Muscle of leg (tissue), 11 donors: ENCODE results near the gene IL1RAPL2. TPM values are rescaled to one million over a fixed set of nuclear protein-coding genes. Genes with fewer than 3 reads are reported as not detected.
"Not testable (repeated sequence)": the region's sequence is repeated elsewhere in the genome, so short reads cannot be mapped to it uniquely, and the experiment has no call there.

ENCODE experiments used
- DNase-seq: peaks from one replicate; pipeline ENCODE4 v3.0.0; 2013
- H3K27ac ChIP-seq: one replicate; pipeline ENCODE4 v1.5.1; 2013; ENCODE audit warnings: mild to moderate bottlenecking, low read length, control low read depth
- H3K27me3 ChIP-seq: one replicate; pipeline ENCODE4 v1.6.1; 2013; ENCODE audit warnings: low read length; ENCODE audit not compliant: control insufficient read depth, insufficient read depth
- H3K36me3 ChIP-seq: one replicate; pipeline ENCODE4 v1.6.1; 2013; ENCODE audit warnings: low read length; ENCODE audit not compliant: control insufficient read depth, insufficient read depth
- H3K4me1 ChIP-seq: one replicate; pipeline ENCODE4 v1.6.1; 2013; ENCODE audit warnings: low read length; ENCODE audit not compliant: control insufficient read depth, insufficient read depth
- H3K4me3 ChIP-seq: one replicate; pipeline ENCODE4 v1.5.1; 2013; ENCODE audit warnings: low read length, control low read depth
- H3K9me3 ChIP-seq: replicated peaks from 2 replicates; pipeline ENCODE4 v1.6.1; 2013; ENCODE audit warnings: low read depth, low read length; ENCODE audit not compliant: control insufficient read depth
- WGBS: methylation state at CpG from one replicate; pipeline ENCODE4 v1.1.5; 2013; ENCODE audit warnings: missing lambda C conversion rate; ENCODE audit not compliant: insufficient coverage; 5-methylcytosine and 5-hydroxymethylcytosine counted together
- polyA plus RNA-seq, 8 donors: library from polyadenylated mRNA; unstranded; fragments of 120-200 nt; gene quantifications; one replicate each; pipeline versions ENCODE4 v1.2.1 to v1.2.3, GENCODE V29; 2013; ENCODE audit warnings: inconsistent platforms in 1 of 8, low replicate concordance in 1 of 8; ENCODE audit not compliant: insufficient read length in 8 of 8, insufficient read depth in 1 of 8
- total RNA-seq: library from RNA; stranded (reverse); fragments of 120-200 nt; gene quantifications from one replicate; pipeline ENCODE4 v1.2.4, GENCODE V29; 2013

Gene IL1RAPL2
- total and polyA plus RNA-seq, 9 donors = 1.7 to 3.9 (median 3.0) TPM

DNA sequence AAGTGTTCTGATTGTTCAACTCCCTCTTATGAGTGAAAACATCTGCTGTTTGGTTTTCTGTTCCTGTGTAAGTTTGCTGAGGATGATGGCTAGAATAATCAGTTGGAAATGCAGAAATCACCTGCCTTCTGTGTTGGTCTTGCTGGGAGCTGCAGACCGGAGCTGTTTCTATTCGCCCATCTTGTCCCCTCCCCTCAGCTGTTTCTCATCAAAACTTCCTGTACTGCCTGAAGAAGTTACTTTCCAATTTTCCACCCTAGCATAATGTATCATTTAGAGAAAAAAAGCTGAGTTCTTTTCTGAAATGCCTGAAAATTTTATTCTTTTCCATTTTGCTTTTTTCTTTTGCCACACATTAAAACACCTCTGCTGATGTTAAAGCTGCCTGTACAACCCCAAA, 486.9 kb downstream of the IL1RAPL2 start:
- no peaks in the 10 kb centered on the region for H3K36me3 ChIP-seq
- H3K27ac ChIP-seq = no peak overlapping the region
- no CpG with 5 or more reads among the region's 2 CpGs for WGBS
- no peak overlapping the region for H3K4me3 ChIP-seq
- H3K27me3 ChIP-seq = peaks cover 2% of the 10 kb centered on the region
- no peaks in the 10 kb centered on the region for H3K9me3 ChIP-seq
- H3K4me1 ChIP-seq = no peaks in the 10 kb centered on the region
- DNase-seq = peak; percentile 82

DNA sequence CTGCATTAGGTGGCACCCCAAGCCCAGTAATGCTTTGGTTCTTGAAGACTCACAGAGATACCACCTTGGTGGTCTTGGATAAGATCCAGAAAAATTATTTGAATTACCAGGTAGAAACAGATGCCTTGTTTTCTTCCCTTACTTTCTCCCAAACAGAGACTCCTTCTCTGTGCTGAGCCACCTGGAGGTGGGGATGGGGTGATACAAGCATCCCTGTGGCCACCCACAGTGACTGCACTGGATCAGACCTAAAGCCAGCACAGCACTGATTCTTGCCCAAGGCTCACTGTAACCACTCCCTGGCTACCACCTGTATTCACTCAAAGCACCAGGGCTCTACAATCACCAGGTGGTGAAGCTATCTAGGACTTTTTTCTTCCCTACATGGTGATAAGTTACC, 497.7 kb downstream of the IL1RAPL2 start:
- Histone ChIP-seq H3K4me1 (no peaks in the 10 kb centered on the region), H3K9me3 (no peaks in the 10 kb centered on the region), H3K27me3 (peaks cover 2% of the 10 kb centered on the region), H3K4me3 (no peak overlapping the region), H3K36me3 (no peaks in the 10 kb centered on the region), H3K27ac (no peak overlapping the region)
- DNase-seq = no peak

DNA sequence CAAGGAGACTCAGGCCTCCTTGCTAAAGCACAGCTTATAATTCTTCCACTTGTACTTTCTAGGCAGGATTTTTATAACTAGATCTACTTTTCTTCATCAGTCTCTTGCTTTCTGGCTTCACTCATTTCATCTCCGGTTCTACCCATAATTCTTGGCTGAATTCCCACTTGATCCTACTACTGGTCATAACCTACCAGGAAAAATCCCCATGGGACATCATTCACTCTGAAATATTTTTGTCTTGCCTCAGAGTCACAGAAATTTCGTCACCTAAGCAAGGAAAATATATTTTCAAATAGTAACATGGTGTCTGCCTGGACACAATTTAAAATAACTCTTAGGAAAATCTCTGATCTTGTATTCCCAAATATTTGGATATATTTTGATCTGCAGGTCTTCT, 532.2 kb downstream of the IL1RAPL2 start:
- WGBS = 56% methylated on average over 1 of the region's 2 CpGs
- no peak for DNase-seq
- no peak overlapping the region for H3K4me3 ChIP-seq
- no peak overlapping the region for H3K27ac ChIP-seq
- no peaks in the 10 kb centered on the region for H3K36me3 ChIP-seq
- no peaks in the 10 kb centered on the region for H3K27me3 ChIP-seq
- H3K9me3 ChIP-seq = no peaks in the 10 kb centered on the region
- H3K4me1 ChIP-seq = no peaks in the 10 kb centered on the region

DNA sequence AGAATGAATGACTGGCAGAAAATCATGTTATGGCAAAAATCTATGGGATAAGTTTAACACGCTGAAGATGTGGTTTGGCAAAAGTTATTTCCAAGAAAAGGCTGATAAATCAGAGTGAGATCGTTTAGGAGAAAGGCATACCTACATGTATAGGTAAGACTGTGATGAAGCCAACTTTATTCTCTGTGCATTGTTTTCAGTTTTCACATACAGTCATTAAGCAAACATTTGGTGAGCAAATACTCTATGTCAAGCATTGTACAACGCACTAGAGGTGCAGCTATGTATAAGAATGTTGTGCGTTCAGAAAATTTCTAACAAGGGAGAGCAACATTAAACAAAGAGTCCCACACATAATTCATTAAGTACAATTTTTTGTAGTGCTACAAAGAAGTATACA, 532.8 kb downstream of the IL1RAPL2 start:
- no peaks in the 10 kb centered on the region for H3K9me3 ChIP-seq
- H3K27me3 ChIP-seq = no peaks in the 10 kb centered on the region
- H3K27ac ChIP-seq = no peak overlapping the region
- no peaks in the 10 kb centered on the region for H3K36me3 ChIP-seq
- no CpG with 5 or more reads among the region's 4 CpGs for WGBS
- no peak overlapping the region for H3K4me3 ChIP-seq
- H3K4me1 ChIP-seq = no peaks in the 10 kb centered on the region
- no peak for DNase-seq

DNA sequence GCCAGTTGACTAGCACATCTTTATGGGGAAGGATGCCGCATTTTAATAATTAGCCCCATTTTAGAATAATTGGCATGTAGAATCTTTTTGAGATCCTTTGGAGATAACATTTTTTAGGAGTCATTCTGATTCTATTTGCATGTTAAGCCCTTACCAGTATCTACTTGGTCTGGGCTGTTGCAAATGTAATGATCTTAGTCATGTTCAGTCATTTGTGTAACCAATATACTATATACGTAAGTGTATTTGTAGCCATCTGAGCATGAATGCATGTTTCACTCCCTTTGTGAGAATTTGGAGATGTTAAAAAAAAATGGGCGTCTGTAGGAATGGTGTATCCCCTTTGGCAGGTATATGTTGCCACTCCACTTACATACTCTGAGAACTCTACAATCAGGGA, 535.4 kb downstream of the IL1RAPL2 start:
- Histone ChIP-seq H3K4me1 (no peaks in the 10 kb centered on the region), H3K27ac (no peak overlapping the region), H3K27me3 (peaks cover 2% of the 10 kb centered on the region), H3K9me3 (no peaks in the 10 kb centered on the region), H3K4me3 (no peak overlapping the region), H3K36me3 (no peaks in the 10 kb centered on the region)
- no peak for DNase-seq
- no CpG with 5 or more reads among the region's 3 CpGs for WGBS

DNA sequence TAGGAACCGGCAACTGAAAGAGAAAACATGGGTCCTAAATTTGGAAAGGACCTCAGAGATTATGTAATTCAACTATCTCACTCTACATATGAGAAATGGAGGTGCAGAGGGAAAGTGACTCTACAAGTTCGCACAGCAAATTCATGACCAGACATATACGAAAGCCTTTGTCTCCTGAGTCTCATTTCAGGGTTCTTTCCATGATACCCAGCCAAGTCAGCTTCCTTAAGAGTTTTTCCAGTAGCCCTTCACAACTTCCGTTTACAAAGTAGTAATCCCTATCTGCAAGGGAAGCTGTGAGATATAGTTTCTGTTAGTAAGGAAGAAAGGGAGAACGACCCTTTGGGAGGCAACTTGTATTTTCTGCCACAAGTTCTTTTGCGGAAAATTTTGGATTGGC, 543.9 kb downstream of the IL1RAPL2 start:
- no peaks in the 10 kb centered on the region for H3K4me1 ChIP-seq
- H3K27ac ChIP-seq = no peak overlapping the region
- 23% methylated on average over 2 of the region's 6 CpGs for WGBS
- no peak overlapping the region for H3K4me3 ChIP-seq
- peak; percentile 83 for DNase-seq
- H3K36me3 ChIP-seq = no peaks in the 10 kb centered on the region
- H3K9me3 ChIP-seq = no peaks in the 10 kb centered on the region
- no peaks in the 10 kb centered on the region for H3K27me3 ChIP-seq

DNA sequence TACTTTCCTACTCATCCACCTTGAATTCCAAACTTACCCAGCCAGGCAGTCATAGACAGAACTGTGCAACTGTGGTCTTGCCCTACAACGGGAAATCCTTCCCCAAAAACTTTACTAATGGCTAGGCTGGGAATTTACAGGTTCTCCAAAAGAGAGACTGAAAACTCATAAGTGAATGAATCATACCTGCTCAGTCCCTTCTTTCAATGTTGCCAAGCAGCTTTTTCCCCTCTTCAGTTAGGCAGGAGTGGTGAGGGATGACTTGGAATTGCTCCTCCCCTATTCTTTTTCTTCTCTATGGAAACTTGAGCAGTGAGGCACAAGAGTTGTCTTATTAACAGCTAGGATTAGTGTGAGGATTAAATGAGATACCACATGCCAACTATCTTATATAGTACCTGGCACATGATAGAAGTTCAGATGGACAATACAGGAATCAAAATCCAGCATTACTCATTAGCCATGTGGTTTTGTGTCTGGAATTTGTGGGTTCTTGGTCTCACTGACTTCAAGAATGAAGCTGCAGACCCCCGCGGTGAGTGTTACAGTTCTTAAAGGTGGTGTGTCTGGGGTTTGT, 548.6 kb downstream of the IL1RAPL2 start:
- no peaks in the 10 kb centered on the region for H3K27me3 ChIP-seq
- 100% methylated on average over 2 of the region's 3 CpGs for WGBS
- no peaks in the 10 kb centered on the region for H3K4me1 ChIP-seq
- H3K36me3 ChIP-seq = no peaks in the 10 kb centered on the region
- no peaks in the 10 kb centered on the region for H3K9me3 ChIP-seq
- no peak overlapping the region for H3K27ac ChIP-seq
- DNase-seq = no peak
- no peak overlapping the region for H3K4me3 ChIP-seq

DNA sequence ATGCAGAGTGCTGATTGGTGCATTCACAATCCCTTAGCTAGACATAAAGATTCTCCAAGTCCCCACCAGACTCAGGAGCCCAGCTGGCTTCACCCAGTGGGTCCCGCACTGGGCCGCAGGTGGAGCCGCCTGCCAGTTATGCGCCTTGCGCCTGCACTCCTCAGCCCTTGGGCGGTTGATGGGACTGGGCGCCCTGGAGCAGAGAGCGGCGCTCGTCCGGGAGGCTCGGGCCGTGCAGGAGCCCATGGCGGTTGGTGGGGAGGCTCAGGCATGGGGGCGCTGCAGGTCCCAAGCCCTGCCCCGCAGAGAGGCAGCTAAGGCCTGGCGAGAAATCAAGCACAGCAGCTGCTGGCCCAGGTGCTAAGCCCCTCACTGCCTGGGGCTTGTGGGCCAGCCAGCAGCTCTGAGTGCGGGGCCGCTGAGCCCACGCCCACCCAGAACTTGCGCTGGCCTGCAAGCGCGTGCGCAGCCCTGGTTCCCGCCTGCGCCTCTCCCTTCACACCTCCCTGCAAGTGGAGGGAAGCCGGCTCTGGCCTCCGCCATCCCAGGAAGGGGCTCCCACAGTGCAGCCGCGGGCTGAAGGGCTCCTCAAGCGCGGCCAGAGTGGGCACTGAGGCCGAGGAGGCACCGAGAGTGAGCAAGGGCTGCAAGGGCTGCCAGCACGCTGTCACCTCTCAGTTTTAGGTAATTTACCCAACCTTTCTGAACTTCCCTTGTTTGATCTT, 549.8 kb downstream of the IL1RAPL2 start:
- H3K27ac ChIP-seq, H3K9me3 ChIP-seq, H3K4me3 ChIP-seq, DNase-seq, H3K36me3 ChIP-seq, H3K27me3 ChIP-seq, H3K4me1 ChIP-seq: not testable (repeated sequence)
- 91% methylated on average over 31 of the region's 35 CpGs for WGBS

DNA sequence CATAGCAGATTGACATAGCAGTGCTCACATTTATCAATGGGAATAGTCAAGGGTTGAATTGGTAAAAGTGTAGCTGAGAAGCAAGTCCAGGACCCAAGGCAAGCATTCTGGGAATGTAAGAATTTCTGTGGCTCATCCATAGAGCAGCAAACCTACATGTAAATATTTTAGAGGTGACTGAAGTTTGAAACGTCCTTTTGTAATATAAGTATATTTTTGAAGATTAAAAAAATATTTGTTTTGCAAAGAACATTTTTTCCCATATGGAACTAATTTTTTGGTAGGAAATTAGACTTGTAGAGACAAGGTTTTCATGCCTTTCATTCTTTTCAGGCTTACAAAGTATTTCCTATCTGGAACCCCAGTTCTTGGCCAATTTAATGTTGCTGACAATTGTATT, 550.5 kb downstream of the IL1RAPL2 start:
- DNase-seq = peak; percentile 7
- Histone ChIP-seq H3K27me3 (no peaks in the 10 kb centered on the region), H3K4me1 (no peaks in the 10 kb centered on the region), H3K4me3 (no peak overlapping the region), H3K9me3 (no peaks in the 10 kb centered on the region), H3K27ac (no peak overlapping the region), H3K36me3 (no peaks in the 10 kb centered on the region)
- WGBS = no CpG with 5 or more reads among the region's 1 CpG

DNA sequence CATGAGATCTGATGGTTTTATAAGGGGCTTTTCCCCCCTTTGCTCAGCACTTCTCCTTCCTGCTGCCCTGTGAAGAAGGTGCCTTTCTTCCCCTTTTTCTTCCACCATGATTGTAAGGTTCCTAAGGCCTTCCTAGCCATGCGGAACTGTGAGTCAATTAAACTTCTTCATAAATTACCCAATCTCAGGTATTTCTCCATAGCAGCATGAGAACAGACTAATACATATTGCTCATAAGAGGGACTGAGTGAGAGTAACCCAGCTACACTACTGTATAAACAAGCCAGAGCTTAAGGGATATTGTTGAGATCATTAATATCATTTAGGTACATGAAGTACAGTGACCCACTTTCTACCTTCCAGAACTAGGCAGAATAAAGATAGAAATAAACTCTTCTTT, 551.6 kb downstream of the IL1RAPL2 start:
- Histone ChIP-seq H3K4me1 (no peaks in the 10 kb centered on the region), H3K27me3 (no peaks in the 10 kb centered on the region), H3K36me3 (no peaks in the 10 kb centered on the region), H3K27ac (no peak overlapping the region), H3K4me3 (no peak overlapping the region), H3K9me3 (no peaks in the 10 kb centered on the region)
- no CpG with 5 or more reads among the region's 1 CpG for WGBS
- DNase-seq = no peak

DNA sequence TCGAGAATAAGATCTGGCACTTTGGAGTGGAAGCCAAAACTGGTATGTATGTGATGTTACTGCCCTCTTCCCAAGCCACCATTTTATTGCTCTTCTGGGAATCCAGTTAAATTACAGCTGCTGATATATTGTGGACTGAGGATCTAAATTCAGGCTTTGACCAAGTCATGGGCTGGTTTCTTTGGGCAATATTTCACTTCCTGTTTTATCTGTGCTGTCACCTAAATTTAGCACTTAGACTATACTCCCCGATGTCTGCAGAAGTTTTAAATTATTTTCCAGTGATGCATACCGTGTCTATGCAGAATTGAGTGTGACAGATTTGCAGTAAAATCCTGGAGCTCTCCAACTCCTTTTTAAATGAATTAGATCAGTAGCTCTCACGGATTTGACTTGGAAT, 554.5 kb downstream of the IL1RAPL2 start:
- no peak for DNase-seq
- Histone ChIP-seq H3K27ac (no peak overlapping the region), H3K4me3 (no peak overlapping the region), H3K4me1 (no peaks in the 10 kb centered on the region), H3K9me3 (no peaks in the 10 kb centered on the region), H3K27me3 (no peaks in the 10 kb centered on the region), H3K36me3 (no peaks in the 10 kb centered on the region)
- WGBS = no CpG with 5 or more reads among the region's 4 CpGs
